Pancreas (tissue), 10 donors: ENCODE data around the gene CS. TPM values are rescaled to one million over a fixed set of nuclear protein-coding genes. Genes with fewer than 3 reads are reported as not detected.

Experiments used
- ATAC-seq, 4 donors: fragments of 200-7000 bp; cut with Tn5 transposase; one replicate each; pipeline versions ENCODE4 v1.8.0 to v1.9.1; 2020; ENCODE audit warnings: mild to moderate bottlenecking in 4 of 4, moderate library complexity in 4 of 4
- DNase-seq, 6 donors: peaks; one replicate each; pipeline ENCODE4 v3.0.0-alpha.2; 2020
- FAIRE-seq: peaks from 2 replicates; lab custom pipeline; 2012; peaks lifted over from hg19 to GRCh38; lab: Jason Lieb, UNC
- H3K27ac ChIP-seq, 4 donors: fragments of 200-600 bp; sonication (generic); 1 replicate in 3 of 4; 2 replicates in 1 of 4; pipeline versions ENCODE4 v1.5.0 to v1.8.0; 2020
- H3K27me3 ChIP-seq, 4 donors: fragments of 200-600 bp; one replicate each; pipeline ENCODE4 v1.8.0; 2021
- H3K36me3 ChIP-seq, 3 donors: fragments of 200-600 bp; sonication (generic) in 1 of 3; one replicate each; pipeline versions ENCODE4 v1.5.0 to v1.8.0; 2020 to 2021
- H3K4me1 ChIP-seq, 3 donors: fragments of 200-600 bp; one replicate each; pipeline ENCODE4 v1.8.0; 2021
- H3K4me3 ChIP-seq, 4 donors: fragments of 200-600 bp; sonication (generic) in 2 of 4; one replicate each; pipeline versions ENCODE4 v1.5.0 to v1.8.0; 2020 to 2021
- H3K9me3 ChIP-seq, 4 donors: fragments of 200-600 bp; one replicate each; pipeline ENCODE4 v1.8.0; 2021
- WGBS, 2 donors: extraction: QIAGEN DNeasy Blood & Tissue Kit; methylation state at CpG; one replicate each; pipeline ENCODE4 v1.1.7; 2013; 5-methylcytosine and 5-hydroxymethylcytosine counted together
- intact Hi-C, 3 donors: fragments of 100-400 bp; cut with DNase I; formaldehyde crosslinking; loops; one replicate each; pipeline versions ENCODE4 v1.11.1 to v1.14.2; 2022
- polyA plus RNA-seq, 2 donors: library from polyadenylated mRNA; stranded (reverse); fragments of 200-250 nt; gene quantifications; one replicate each; pipeline ENCODE4 v1.2.3, GENCODE V29; 2013
- total RNA-seq, 6 donors: library from RNA; stranded (reverse); fragmentation: NEBNext Ultra II Directional in 4 of 6; extraction: Animal tissue kit (Norgen Biotek cat#: 25700) in 4 of 6; gene quantifications; one replicate each; pipeline versions ENCODE4 v1.2.1 to v1.2.4, GENCODE V29; 2021 to 2023
- TF ChIP-seq, protein P1 (sequence below), 4 donors: fragments of 200-600 bp; sonication (generic) in 3 of 4; IDR thresholded peaks; one replicate each; pipeline versions ENCODE4 v1.5.0 to v1.8.0; 2021; ENCODE audit warnings: antibody characterized with exemption in 4 of 4
- donor health status: healthy with polysubstance abuse.
- donor health status: DM: no; HTN: no; CAD: no; lungs with moderate emphysema.
- donor health status: DM: no; HTN: no; CAD: no.
- donor health status: control.
- donor health status: control.
- donor health status: Bipolar disorder and iron deficiency.
- donor health status: DM: yes; HTN: yes; CAD: no.
- donor health status: DM: no; HTN: no; CAD: no.
- donor health status: DM: no; HTN: no; CAD: no.
- donor health status: DM: yes; HTN: yes; CAD: no.

Gene CS
- total and polyA plus RNA-seq, 8 donors = 32.0 to 120 (median 87.7) TPM

DNA sequence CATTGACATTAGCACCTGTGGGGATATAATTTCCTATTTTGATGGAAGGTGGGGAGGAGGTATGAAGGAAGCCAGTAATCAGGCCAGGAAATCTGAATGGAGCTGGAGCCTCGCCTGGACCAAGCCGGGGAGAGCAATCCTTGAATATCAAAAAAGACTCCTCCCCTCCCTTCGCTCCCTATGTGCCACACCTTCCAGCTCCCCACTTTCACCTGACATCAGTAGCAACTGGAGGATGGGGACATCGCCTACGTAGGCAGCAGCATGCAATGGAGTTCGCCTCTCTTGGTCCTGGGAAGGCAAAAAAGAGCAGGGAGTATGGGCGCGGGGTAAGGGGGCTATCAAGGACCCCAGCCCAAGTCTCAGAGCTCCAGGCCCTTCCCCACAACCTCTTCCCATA is 43.1 kb downstream of the CS start:
- H3K27ac ChIP-seq = no peak overlapping the region

DNA sequence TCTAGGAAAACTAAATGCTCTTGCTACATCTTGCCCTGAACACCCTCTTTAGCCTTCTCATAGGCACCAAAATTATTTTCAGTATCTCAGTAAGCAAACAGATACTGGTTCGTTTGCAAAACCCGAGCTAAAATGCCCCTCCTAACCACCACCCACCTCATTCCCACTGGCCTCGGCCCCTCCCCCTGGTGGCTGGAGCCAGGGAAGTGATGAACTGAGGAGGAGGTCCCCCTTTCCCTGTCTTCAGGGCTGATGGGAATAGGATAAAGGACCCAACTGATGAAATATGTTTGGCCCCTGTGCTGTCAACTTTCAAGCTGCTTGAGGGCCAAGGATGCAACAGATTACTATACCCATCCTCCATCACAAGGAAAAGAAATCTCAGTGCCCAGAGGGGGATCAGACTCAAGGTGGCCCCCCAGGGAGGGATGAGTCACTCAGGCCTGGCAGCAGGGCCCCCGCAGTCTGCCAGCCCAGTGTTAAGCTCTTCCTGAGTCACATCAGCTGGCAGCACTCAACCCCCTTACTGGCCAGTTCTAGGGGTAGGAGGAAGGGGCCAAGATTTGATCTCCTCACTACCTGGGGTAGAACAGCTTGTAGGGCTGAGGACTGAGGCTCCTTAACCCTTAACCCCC is 43.7 kb downstream of the CS start:
- Histone ChIP-seq H3K4me3 (no peak overlapping the region), H3K9me3 (no peaks in the 10 kb centered on the region), H3K27ac (no peak overlapping the region), H3K36me3 (peaks cover 0 to 39% (median 22%) of the 10 kb centered on the region in 3 donors), H3K4me1 (peaks cover 0 to 19% (median 0%) of the 10 kb centered on the region in 3 donors), H3K27me3 (no peaks in the 10 kb centered on the region)
- ATAC-seq = no peak
- intact Hi-C loops = loop anchor here in 1 of 3 donors (10.0 kb wide), 1 partner anchor 62 kb away; no protein-coding TSS in a partner anchor
- FAIRE-seq = no peak
- TF ChIP-seq, protein P1, sequence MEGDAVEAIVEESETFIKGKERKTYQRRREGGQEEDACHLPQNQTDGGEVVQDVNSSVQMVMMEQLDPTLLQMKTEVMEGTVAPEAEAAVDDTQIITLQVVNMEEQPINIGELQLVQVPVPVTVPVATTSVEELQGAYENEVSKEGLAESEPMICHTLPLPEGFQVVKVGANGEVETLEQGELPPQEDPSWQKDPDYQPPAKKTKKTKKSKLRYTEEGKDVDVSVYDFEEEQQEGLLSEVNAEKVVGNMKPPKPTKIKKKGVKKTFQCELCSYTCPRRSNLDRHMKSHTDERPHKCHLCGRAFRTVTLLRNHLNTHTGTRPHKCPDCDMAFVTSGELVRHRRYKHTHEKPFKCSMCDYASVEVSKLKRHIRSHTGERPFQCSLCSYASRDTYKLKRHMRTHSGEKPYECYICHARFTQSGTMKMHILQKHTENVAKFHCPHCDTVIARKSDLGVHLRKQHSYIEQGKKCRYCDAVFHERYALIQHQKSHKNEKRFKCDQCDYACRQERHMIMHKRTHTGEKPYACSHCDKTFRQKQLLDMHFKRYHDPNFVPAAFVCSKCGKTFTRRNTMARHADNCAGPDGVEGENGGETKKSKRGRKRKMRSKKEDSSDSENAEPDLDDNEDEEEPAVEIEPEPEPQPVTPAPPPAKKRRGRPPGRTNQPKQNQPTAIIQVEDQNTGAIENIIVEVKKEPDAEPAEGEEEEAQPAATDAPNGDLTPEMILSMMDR (IDR thresholded peaks at IDR 0.05) = no peak
- no peak for DNase-seq
- 39 to 46% methylated on average over 4 of the region's 4 CpGs for WGBS, 2 donors

More for the DNA sequence above, 43.1 kb downstream of the CS start:
- Histone ChIP-seq H3K9me3 (no peaks in the 10 kb centered on the region), H3K36me3 (peaks cover 0 to 33% (median 19%) of the 10 kb centered on the region in 3 donors), H3K4me1 (peaks cover 0 to 19% (median 0%) of the 10 kb centered on the region in 3 donors), H3K4me3 (peak overlapping the region; percentile 74 to 94 (median 92)), H3K27me3 (no peaks in the 10 kb centered on the region)
- WGBS, 2 donors = 50 to 59% methylated on average over 8 of the region's 8 CpGs
- no peak for DNase-seq
- TF ChIP-seq, protein P1 (IDR thresholded peaks at IDR 0.05) = no peak
- ATAC-seq = no peak
- FAIRE-seq = no peak
- intact Hi-C loops = loop anchor here in 1 of 3 donors (10.0 kb wide), 1 partner anchor 62 kb away; no protein-coding TSS in a partner anchor

DNA sequence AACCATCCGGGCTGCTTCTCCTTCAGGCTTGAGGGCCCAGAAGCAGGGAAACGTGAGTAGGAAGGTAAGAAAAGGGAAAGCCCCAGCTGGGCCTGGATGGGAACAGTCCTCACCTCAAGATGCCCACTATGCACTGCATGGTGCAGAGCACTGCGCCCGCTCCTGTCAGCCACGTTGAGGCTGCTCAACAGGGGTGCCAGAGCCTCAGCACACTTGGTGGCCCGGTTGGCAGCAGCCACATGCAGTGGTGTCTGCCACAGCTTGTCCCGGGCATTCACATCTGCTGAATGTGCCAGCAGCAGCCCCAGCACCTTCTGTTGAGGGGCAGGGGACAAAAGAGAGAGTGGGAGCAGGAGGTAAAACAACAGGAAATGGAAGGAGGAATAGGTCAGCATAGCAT is 44.5 kb downstream of the CS start:
- peaks cover 0 to 19% (median 0%) of the 10 kb centered on the region in 3 donors for H3K4me1 ChIP-seq
- no peak overlapping the region for H3K4me3 ChIP-seq
- TF ChIP-seq, protein P1 (IDR thresholded peaks at IDR 0.05) = no peak
- FAIRE-seq = no peak
- intact Hi-C loops = loop anchor here in 1 of 3 donors (10.0 kb wide), 1 partner anchor 61 kb away; no protein-coding TSS in a partner anchor
- H3K27me3 ChIP-seq = no peaks in the 10 kb centered on the region
- peaks cover 0 to 39% (median 22%) of the 10 kb centered on the region in 3 donors for H3K36me3 ChIP-seq
- H3K27ac ChIP-seq = no peak overlapping the region
- 90 to 91% methylated on average over 7 of the region's 7 CpGs for WGBS, 2 donors
- ATAC-seq = no peak
- DNase-seq = peak in 1 of 6 donors; percentile 7
- no peaks in the 10 kb centered on the region for H3K9me3 ChIP-seq

DNA sequence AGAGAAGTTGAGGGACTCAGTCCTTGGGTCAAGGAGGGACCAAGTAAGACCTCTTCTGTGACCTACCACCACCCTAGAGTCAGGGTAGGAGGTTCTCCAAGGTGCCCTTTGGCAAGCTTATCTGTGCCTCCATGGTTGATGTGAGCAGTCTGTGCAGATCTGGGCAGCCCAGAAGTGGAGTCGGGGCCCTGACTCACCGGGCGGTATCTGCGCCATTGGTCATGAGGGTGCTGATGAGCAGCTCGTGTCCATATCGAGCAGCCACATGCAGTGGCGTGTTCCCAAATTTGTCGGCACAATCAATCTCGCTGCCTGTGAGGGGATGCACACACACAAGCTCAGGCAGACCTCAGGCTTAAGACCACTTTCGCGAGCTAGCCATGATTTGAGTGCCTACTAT is 47.0 kb downstream of the CS start:
- Histone ChIP-seq H3K9me3 (no peaks in the 10 kb centered on the region), H3K36me3 (peaks cover 0 to 61% (median 28%) of the 10 kb centered on the region in 3 donors), H3K27me3 (no peaks in the 10 kb centered on the region), H3K4me3 (no peak overlapping the region), H3K4me1 (peaks cover 0 to 14% (median 0%) of the 10 kb centered on the region in 3 donors), H3K27ac (no peak overlapping the region)
- FAIRE-seq = no peak
- 90 to 97% methylated on average over 11 of the region's 11 CpGs for WGBS, 2 donors
- intact Hi-C loops = loop anchor here in 1 of 3 donors (10.0 kb wide), 1 partner anchor 58 kb away; no protein-coding TSS in a partner anchor
- no peak for ATAC-seq
- TF ChIP-seq, protein P1 (IDR thresholded peaks at IDR 0.05) = no peak
- DNase-seq = no peak

DNA sequence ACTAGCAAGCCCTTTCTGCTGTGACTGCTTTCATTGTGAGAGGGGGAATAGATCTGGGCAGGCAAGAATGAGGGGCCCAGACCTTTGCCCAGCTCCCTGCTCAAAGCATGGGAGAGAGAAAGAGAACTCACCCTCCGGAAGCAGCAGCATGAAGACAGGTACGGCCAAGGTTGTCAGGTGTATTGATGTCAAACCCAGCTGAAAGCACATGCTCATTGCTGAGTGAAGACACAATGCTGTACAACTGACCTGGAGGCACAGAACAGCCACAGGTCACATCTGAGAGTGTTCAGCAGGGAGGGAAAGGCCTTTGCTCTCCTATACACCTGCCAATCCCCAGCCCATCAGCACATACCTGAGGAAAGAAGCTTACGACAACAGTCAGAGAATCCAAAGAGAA is 47.5 kb downstream of the CS start:
- Histone ChIP-seq H3K36me3 (peaks cover 0 to 66% (median 32%) of the 10 kb centered on the region in 3 donors), H3K27ac (no peak overlapping the region), H3K4me1 (peaks cover 0 to 14% (median 0%) of the 10 kb centered on the region in 3 donors), H3K9me3 (no peaks in the 10 kb centered on the region), H3K27me3 (no peaks in the 10 kb centered on the region), H3K4me3 (no peak overlapping the region)
- no peak for FAIRE-seq
- intact Hi-C loops = loop anchor here in 1 of 3 donors (10.0 kb wide), 1 partner anchor 58 kb away; no protein-coding TSS in a partner anchor
- WGBS, 2 donors = 91 to 93% methylated on average over 3 of the region's 3 CpGs
- ATAC-seq = no peak
- TF ChIP-seq, protein P1 (IDR thresholded peaks at IDR 0.05) = no peak
- no peak for DNase-seq
